Left ventricle myocardium superior (tissue), 1 donor: ENCODE results near the gene STAT3. TPM values are rescaled to one million over a fixed set of nuclear protein-coding genes. Genes with fewer than 3 reads are reported as not detected.
A peak's percentile ranks its signal among the peaks of the same experiment; 100 is the strongest.

Experiments
- ATAC-seq: fragments of 200-7000 bp; cut with Tn5 transposase; one replicate; pipeline ENCODE4 v1.9.1; 2020; ENCODE audit warnings: mild to moderate bottlenecking, moderate library complexity
- DNase-seq: peaks from one replicate; pipeline ENCODE4 v3.0.0-alpha.2; 2020
- intact Hi-C: fragments of 100-400 bp; cut with micrococcal nuclease; formaldehyde crosslinking; loops from one replicate; pipeline ENCODE4 v1.11.0; 2022
- total RNA-seq: library from RNA; stranded (reverse); fragmentation: NEBNext Ultra II Directional; extraction: Animal tissue kit (Norgen Biotek cat#: 25700); gene quantifications from one replicate; pipeline ENCODE4 v1.2.1, GENCODE V29; 2021
- donor health status: DM: no; HTN: yes; CAD: no; lungs with severe emphysema.

The STAT3 gene
- total RNA-seq, 1 donor from 2014 or later, result 146 TPM

- peak; percentile 56 for DNase-seq
These were observed 99.2 kb downstream of the STAT3 start for GRCh38 chr17:42288803-42289610.

GRCh38 chr17:42287977-42288802, 100.1 kb downstream of the STAT3 start, which contains the start of gene STAT5A:
TSS of gene STAT5A (plus strand) at chr17:42288498. CDS start at chr17:42289412, 914 bp downstream.
- intact Hi-C loops, result no loop called here
- ATAC-seq (peak; percentile 90), DNase-seq (peak; percentile 95)

More at GRCh38 chr17:42288803-42289610, 99.2 kb downstream of the STAT3 start:
- intact Hi-C loops, result no loop called here
- ATAC-seq, result peak; percentile 3

- DNase-seq (peak; percentile 68), ATAC-seq (peak; percentile 51)
- intact Hi-C loops, result no loop called here
These were observed 100.8 kb downstream of the STAT3 start for GRCh38 chr17:42287305-42287976.

GRCh38 chr17:42286411-42287221, 101.6 kb downstream of the STAT3 start:
- ATAC-seq (peak; percentile 40), DNase-seq (peak; percentile 69)
- intact Hi-C loops, result no loop called here

GRCh38 chr17:42285346-42286050, 102.7 kb downstream of the STAT3 start:
- intact Hi-C loops, result no loop called here
- DNase-seq (no peak), ATAC-seq (no peak)

- no peak for DNase-seq
- intact Hi-C loops, result no loop called here
- ATAC-seq, result no peak
These were observed 103.7 kb downstream of the STAT3 start for GRCh38 chr17:42284566-42284965.

- DNase-seq (no peak), ATAC-seq (no peak)
- intact Hi-C loops, result no loop called here
These were observed 104.2 kb downstream of the STAT3 start for GRCh38 chr17:42284024-42284369.

GRCh38 chr17:42283241-42284023, 104.8 kb downstream of the STAT3 start:
- DNase-seq (no peak), ATAC-seq (no peak)
- intact Hi-C loops, result no loop called here

- intact Hi-C loops, result no loop called here
- no peak for ATAC-seq
- DNase-seq, result no peak
These were observed 105.7 kb downstream of the STAT3 start for GRCh38 chr17:42282478-42283080.

GRCh38 chr17:42281571-42282096, 106.6 kb downstream of the STAT3 start:
- ATAC-seq (no peak), DNase-seq (no peak)
- intact Hi-C loops, result no loop called here

- ATAC-seq (no peak), DNase-seq (no peak)
- intact Hi-C loops, result no loop called here
These were observed 108.2 kb downstream of the STAT3 start for GRCh38 chr17:42279776-42280630.

GRCh38 chr17:42277342-42277712, 110.9 kb downstream of the STAT3 start:
- intact Hi-C loops, result no loop called here
- ATAC-seq, result peak; percentile 23
- no peak for DNase-seq

GRCh38 chr17:42276609-42277341, 111.5 kb downstream of the STAT3 start:
- DNase-seq (peak; percentile 83), ATAC-seq (peak; percentile 57)
- intact Hi-C loops, result no loop called here

- ATAC-seq, result peak; percentile 88
- intact Hi-C loops, result no loop called here
- peak; percentile 89 for DNase-seq
These were observed 112.0 kb downstream of the STAT3 start, which contains the start of gene STAT5B for GRCh38 chr17:42276359-42276608. TSS of gene STAT5B (minus strand) at chr17:42276391. CDS start at chr17:42232127, 44,264 bp downstream.

GRCh38 chr17:42275527-42276358, 112.5 kb downstream of the STAT3 start:
- intact Hi-C loops, result no loop called here
- no peak for DNase-seq
- ATAC-seq, result peak; percentile 56
